ENCODE data around the gene KRTAP13-4. TPM values are rescaled to one million over a fixed set of nuclear protein-coding genes. Genes with fewer than 3 reads are reported as not detected.

The KRTAP13-4 gene
- total RNA-seq, 1 experiment from 2014 or later: not detected

DNA sequence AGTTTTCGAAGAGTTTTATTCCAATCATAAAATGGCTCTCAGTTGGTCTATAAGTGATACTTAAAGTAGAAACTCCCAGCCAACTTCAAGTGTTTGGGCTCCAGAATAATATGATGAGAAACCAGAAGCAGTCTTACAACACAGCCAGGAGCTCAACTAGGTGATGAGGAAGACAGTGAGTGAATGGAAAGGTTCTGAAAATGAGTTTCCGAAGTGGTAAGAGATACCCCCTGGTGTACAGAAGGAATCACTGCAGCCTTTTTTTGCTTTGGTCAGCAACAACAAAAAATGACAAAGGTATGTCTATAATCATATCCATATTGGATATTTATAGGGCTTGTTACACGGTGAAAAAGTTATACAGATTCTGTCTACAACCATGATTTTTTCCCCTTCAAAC, 33.7 kb downstream of the KRTAP13-4 start:
- no peaks in the 10 kb centered on the region for H3K4me1 Mint-ChIP-seq (ENCODE audit: low read depth, unreplicated experiment)
- no peaks in the 10 kb centered on the region for H3K9me3 Mint-ChIP-seq (ENCODE audit: unreplicated experiment)
- Histone ChIP-seq H3K9me3 (no peaks in the 10 kb centered on the region), H3K4me3 (ENCODE audit: low read depth, low read length) (no peak overlapping the region), H3K36me3 (ENCODE audit: control insufficient read depth, insufficient read depth, low read length) (no peaks in the 10 kb centered on the region), H3K4me1 (no peaks in the 10 kb centered on the region), H3K27me3 (replicated peaks; ENCODE audit: control insufficient read depth, insufficient read depth, low read length) (no peaks in the 10 kb centered on the region)
- no TSS peak for BruUV-seq (replicated peaks)
- H3K27me3 Mint-ChIP-seq (ENCODE audit: insufficient read depth, unreplicated experiment): peaks cover 3% of the 10 kb centered on the region
- CTCF ChIA-PET: interaction anchor here (0.6 to 0.7 kb wide), 2 partner anchors 122 to 247 kb away, joined by 3 to 4 read pairs; partner anchors contain the start of gene CLDN8
- no peaks in the 10 kb centered on the region for H3K36me3 Mint-ChIP-seq (ENCODE audit: insufficient read depth, unreplicated experiment)
- intact Hi-C loops (cut with micrococcal nuclease; ENCODE audit: unreplicated experiment): loop anchor here (1.0 kb wide), 1 partner anchor 122 kb away; no protein-coding TSS in a partner anchor
- no peak overlapping the region for H3K4me3 Mint-ChIP-seq (ENCODE audit: unreplicated experiment)
- DNase-seq: peak in 1 of 2 experiments; percentile 14
- TF ChIP-seq, protein P1, sequence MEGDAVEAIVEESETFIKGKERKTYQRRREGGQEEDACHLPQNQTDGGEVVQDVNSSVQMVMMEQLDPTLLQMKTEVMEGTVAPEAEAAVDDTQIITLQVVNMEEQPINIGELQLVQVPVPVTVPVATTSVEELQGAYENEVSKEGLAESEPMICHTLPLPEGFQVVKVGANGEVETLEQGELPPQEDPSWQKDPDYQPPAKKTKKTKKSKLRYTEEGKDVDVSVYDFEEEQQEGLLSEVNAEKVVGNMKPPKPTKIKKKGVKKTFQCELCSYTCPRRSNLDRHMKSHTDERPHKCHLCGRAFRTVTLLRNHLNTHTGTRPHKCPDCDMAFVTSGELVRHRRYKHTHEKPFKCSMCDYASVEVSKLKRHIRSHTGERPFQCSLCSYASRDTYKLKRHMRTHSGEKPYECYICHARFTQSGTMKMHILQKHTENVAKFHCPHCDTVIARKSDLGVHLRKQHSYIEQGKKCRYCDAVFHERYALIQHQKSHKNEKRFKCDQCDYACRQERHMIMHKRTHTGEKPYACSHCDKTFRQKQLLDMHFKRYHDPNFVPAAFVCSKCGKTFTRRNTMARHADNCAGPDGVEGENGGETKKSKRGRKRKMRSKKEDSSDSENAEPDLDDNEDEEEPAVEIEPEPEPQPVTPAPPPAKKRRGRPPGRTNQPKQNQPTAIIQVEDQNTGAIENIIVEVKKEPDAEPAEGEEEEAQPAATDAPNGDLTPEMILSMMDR (IDR thresholded peaks at IDR 0.05; ENCODE audit: insufficient read depth in 1 of 2, low read depth in 1 of 2, low read length in 1 of 2, severe bottlenecking in 1 of 2, unreplicated experiment in 1 of 2): peak; percentile 34 to 62
- no peak overlapping the region for H3K27ac Mint-ChIP-seq (ENCODE audit: unreplicated experiment)
- POLR2A ChIA-PET: no interaction called here

DNA sequence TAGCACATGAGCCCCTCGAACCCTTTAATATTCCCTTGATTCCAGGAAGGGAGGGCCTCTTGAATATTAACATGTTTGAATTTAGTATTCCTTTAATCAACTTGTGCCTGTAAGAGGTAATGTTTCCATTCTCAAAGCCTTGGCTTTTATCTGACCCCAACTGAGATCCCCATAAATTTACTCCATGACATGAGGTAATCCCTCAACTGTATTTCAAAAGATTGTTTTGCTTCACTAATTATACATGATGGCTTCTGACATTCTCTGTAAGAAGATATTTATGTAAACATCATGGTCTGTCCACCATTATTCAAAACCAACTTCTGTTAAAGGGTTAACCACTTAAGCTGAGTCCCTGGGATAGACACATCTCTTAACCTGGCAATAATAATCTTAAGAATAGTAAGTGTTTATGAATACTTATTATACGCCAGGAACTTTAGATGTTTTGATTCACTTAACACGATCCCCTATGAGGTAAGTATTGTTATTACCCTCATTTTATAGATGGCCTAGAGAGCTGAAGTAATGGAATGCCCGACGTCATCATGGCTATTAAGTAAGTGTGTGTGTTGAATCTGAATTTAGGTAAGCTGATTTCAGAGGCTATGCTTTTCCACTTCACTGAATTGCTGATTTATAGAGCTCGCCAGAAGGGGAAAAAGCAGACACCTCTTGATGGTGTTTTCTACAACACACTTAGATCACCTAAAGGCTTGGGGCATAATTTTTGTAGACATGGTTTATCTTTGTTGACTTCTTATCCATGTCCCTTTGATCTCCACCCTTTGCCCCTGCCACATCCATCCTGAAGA, 39.1 kb downstream of the KRTAP13-4 start:
- Histone ChIP-seq H3K27me3 (replicated peaks; ENCODE audit: control insufficient read depth, insufficient read depth, low read length) (no peaks in the 10 kb centered on the region), H3K4me3 (ENCODE audit: low read depth, low read length) (no peak overlapping the region), H3K4me1 (no peaks in the 10 kb centered on the region), H3K9me3 (no peaks in the 10 kb centered on the region), H3K36me3 (ENCODE audit: control insufficient read depth, insufficient read depth, low read length) (no peaks in the 10 kb centered on the region)
- H3K27me3 Mint-ChIP-seq (ENCODE audit: insufficient read depth, unreplicated experiment): peaks cover 7% of the 10 kb centered on the region
- CTCF ChIA-PET: no interaction called here
- no peaks in the 10 kb centered on the region for H3K36me3 Mint-ChIP-seq (ENCODE audit: insufficient read depth, unreplicated experiment)
- H3K27ac Mint-ChIP-seq (ENCODE audit: unreplicated experiment): no peak overlapping the region
- no peak for DNase-seq
- no peak overlapping the region for H3K4me3 Mint-ChIP-seq (ENCODE audit: unreplicated experiment)
- intact Hi-C loops (cut with micrococcal nuclease; ENCODE audit: unreplicated experiment): no loop called here
- no peaks in the 10 kb centered on the region for H3K9me3 Mint-ChIP-seq (ENCODE audit: unreplicated experiment)
- POLR2A ChIA-PET: no interaction called here
- peaks cover 7% of the 10 kb centered on the region for H3K4me1 Mint-ChIP-seq (ENCODE audit: low read depth, unreplicated experiment)
- TF ChIP-seq, protein P1 (IDR thresholded peaks at IDR 0.05; ENCODE audit: insufficient read depth in 1 of 2, low read depth in 1 of 2, low read length in 1 of 2, severe bottlenecking in 1 of 2, unreplicated experiment in 1 of 2): no peak
- BruUV-seq (replicated peaks): no TSS peak

DNA sequence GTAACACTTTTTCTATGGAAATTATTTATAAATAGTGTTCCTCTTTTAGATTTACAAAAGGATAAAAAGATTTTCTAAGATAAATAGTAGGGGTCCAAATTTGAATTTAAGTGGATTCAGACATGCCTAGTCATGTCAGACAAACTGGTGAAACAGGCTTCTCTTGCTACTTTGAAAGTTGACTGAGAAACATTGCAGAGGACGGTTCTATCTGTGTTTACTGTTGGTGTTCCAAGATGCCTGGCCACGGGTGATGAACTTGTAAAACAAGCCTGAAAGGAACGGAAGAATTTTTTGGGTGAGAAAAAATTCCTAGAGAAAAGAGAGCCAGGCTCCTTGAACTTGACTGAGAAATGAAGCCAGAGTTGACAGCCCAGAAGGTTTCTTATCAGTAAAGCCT, 48.0 kb downstream of the KRTAP13-4 start:
- TF ChIP-seq, protein P1 (IDR thresholded peaks at IDR 0.05; ENCODE audit: insufficient read depth in 1 of 2, low read depth in 1 of 2, low read length in 1 of 2, severe bottlenecking in 1 of 2, unreplicated experiment in 1 of 2): no peak
- Histone ChIP-seq H3K9me3 (no peaks in the 10 kb centered on the region), H3K4me1 (no peaks in the 10 kb centered on the region), H3K4me3 (ENCODE audit: low read depth, low read length) (no peak overlapping the region), H3K27me3 (replicated peaks; ENCODE audit: control insufficient read depth, insufficient read depth, low read length) (no peaks in the 10 kb centered on the region), H3K36me3 (ENCODE audit: control insufficient read depth, insufficient read depth, low read length) (no peaks in the 10 kb centered on the region)
- no peak overlapping the region for H3K4me3 Mint-ChIP-seq (ENCODE audit: unreplicated experiment)
- DNase-seq: no peak
- intact Hi-C loops (cut with micrococcal nuclease; ENCODE audit: unreplicated experiment): no loop called here
- no peaks in the 10 kb centered on the region for H3K4me1 Mint-ChIP-seq (ENCODE audit: low read depth, unreplicated experiment)
- BruUV-seq (replicated peaks): no TSS peak
- no peaks in the 10 kb centered on the region for H3K36me3 Mint-ChIP-seq (ENCODE audit: insufficient read depth, unreplicated experiment)
- peaks cover 9% of the 10 kb centered on the region for H3K27me3 Mint-ChIP-seq (ENCODE audit: insufficient read depth, unreplicated experiment)
- H3K27ac Mint-ChIP-seq (ENCODE audit: unreplicated experiment): no peak overlapping the region
- CTCF ChIA-PET: no interaction called here
- H3K9me3 Mint-ChIP-seq (ENCODE audit: unreplicated experiment): no peaks in the 10 kb centered on the region
- POLR2A ChIA-PET: no interaction called here

All from Caco-2 (cell line).